Activated effector memory CD4-positive, alpha-beta T cell treated with Interleukin-2 at 50 U/mL for 16 hours (primary cell): ENCODE results near the gene TLR1.
"Not testable (repeated sequence)": the region's sequence is repeated elsewhere in the genome, so short reads cannot be mapped to it uniquely, and the experiment has no call there.

Source experiments
- DNase-seq: peaks from one replicate; pipeline ENCODE4 v3.0.0-alpha.2; 2020

The TLR1 gene, protein sequence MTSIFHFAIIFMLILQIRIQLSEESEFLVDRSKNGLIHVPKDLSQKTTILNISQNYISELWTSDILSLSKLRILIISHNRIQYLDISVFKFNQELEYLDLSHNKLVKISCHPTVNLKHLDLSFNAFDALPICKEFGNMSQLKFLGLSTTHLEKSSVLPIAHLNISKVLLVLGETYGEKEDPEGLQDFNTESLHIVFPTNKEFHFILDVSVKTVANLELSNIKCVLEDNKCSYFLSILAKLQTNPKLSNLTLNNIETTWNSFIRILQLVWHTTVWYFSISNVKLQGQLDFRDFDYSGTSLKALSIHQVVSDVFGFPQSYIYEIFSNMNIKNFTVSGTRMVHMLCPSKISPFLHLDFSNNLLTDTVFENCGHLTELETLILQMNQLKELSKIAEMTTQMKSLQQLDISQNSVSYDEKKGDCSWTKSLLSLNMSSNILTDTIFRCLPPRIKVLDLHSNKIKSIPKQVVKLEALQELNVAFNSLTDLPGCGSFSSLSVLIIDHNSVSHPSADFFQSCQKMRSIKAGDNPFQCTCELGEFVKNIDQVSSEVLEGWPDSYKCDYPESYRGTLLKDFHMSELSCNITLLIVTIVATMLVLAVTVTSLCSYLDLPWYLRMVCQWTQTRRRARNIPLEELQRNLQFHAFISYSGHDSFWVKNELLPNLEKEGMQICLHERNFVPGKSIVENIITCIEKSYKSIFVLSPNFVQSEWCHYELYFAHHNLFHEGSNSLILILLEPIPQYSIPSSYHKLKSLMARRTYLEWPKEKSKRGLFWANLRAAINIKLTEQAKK

DNA sequence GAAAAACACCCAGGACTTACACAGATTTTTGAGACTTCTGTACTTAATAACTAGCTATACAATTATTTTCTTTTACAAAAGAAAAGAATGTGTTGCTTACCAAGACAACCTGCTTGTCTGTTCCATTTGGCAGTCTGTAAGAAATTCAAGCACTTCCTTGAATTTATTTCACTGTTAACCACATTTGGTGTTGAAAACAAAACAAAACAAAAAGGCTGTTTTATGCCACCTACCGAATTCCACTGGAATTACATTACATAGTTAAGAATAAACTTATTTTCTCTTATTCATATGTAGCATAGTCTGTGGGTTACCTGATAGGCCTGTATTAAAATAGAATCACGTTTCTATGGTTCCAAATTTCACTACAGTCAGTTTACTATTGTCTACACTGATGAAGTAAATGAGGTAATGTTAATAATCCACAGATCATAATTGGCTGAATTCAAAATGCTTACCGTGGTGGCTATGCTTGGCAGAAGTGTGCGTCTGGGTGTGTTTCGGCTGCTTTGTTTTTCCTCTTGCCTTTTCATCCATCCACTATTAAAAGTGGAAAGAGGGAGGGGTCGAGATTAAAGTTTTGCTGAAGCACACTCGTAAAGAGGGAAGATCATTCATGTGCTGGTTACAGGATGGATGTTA is at the start of gene TLR1:
Gene TLR1, minus strand, starts transcription at position 138 of the 642 bp plus-strand sequence. CDS start 5,960 bp downstream, outside the sequence.
- DNase-seq: no peak

GRCh38 chr4:38846015-38846414 is 41.4 kb upstream of the TLR1 start:
- DNase-seq: no peak

- DNase-seq: no peak
These were observed 38.4 kb upstream of the TLR1 start for GRCh38 chr4:38842994-38843393.

DNA sequence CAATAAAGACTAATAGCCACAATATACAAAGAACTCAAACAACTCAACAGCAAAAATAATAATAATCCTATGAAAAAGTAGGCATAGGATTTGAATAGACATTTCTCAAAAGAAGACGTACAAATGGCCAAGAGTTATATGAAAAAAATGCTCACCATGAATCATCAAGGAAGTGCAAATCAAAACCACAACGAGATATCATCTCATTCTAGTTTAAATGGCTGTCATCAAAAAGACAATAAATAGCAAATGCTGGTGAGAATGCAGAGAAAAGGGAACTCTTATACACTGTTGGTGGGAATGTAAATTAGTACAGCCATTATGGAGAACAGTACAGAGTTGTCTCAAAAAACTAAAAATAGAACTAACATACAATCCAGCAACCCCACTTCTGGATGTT is 33.3 kb upstream of the TLR1 start:
- DNase-seq: no peak

DNA sequence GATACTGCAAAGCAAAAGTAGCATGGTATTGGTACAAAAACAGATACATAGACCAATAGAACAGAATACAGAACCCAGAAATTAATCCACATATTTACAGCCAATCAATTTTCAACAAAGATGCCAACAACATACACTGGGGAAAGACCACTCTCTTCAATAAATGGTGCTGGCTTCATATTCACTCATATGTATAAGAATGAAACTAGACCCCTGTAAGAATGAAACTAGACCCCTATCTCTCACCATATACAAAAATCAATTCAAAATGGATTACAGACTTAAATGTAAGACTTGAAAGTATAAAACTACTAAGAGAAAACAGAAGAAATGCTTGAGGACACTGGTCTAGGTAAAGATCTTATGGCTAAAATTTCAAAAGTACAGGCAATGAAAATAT is 32.7 kb upstream of the TLR1 start:
- no peak for DNase-seq

GRCh38 chr4:38834570-38834969 is 30.0 kb upstream of the TLR1 start:
- DNase-seq: no peak

GRCh38 chr4:38832624-38833528 is 28.3 kb upstream of the TLR1 start:
- no peak for DNase-seq

- no peak for DNase-seq
These were observed 27.6 kb upstream of the TLR1 start for GRCh38 chr4:38832206-38832605.

- DNase-seq: no peak
These were observed 27.1 kb upstream of the TLR1 start for GRCh38 chr4:38831653-38832052.

DNA sequence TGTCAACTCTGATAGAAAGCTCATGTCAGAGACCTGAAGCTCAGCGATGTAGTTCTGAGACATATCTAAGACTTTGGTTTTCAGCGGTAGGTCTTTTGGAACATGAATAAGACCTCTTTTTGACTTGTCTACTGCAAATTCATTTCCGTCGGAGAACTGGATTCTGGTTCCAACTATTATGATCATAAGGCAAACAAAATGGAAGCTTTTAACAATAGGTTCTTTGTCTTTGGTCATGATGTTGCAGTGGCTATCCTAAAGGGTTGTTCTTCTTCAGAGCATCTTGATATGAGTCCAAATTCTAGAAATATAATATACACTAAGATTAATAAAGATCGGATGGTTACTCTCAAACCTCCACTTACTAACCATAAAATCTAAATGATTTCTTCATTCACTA is 24.6 kb upstream of the TLR1 start:
- DNase-seq: no peak

DNA sequence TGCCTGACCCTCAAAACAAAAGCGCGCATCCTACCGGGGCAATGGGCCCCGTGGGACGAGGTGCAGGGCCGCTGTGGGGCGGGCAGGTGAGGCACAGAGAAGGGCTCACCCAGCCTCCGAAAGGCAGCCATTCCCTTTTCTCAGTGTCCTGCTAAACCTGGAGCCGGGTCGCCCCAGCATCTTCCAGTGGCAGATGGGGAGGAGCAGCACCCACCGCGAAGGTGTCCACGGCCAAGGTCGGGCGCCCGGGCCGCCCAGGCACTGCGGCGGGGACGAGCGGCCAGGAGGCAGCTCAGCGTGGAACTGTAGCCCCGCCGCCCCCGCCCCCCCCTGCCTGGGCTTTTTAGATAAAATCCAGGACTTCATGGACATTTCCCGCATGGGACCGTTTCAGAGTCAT is 19.2 kb upstream of the TLR1 start:
- DNase-seq: no peak

DNA sequence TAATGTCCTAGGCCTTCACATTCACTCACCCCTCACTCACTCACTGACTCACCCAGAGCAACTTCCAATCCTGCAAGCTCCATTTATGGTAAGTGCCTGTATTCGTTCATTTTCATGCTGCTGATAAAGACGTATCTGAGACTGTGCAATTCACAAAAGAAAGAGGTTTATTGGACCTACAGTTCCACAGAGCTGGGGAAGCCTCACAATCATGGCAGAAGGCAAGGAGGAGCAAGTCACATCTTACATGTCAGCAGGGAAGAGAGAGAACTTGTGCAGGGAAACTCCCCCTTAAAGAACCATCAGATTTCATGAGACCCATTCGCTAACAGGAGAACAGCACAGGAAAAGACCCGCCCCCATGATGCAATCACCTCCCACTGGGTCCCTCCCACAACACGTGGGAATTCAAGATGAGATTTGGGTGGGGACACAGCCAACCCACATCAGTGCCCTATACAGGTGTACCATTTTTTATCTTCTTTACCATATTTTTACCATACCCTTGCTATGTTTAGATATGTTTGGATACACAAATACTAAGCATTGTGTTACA is 18.2 kb upstream of the TLR1 start:
- DNase-seq: no peak

GRCh38 chr4:38821739-38822138 is 17.1 kb upstream of the TLR1 start:
- DNase-seq: no peak

DNA sequence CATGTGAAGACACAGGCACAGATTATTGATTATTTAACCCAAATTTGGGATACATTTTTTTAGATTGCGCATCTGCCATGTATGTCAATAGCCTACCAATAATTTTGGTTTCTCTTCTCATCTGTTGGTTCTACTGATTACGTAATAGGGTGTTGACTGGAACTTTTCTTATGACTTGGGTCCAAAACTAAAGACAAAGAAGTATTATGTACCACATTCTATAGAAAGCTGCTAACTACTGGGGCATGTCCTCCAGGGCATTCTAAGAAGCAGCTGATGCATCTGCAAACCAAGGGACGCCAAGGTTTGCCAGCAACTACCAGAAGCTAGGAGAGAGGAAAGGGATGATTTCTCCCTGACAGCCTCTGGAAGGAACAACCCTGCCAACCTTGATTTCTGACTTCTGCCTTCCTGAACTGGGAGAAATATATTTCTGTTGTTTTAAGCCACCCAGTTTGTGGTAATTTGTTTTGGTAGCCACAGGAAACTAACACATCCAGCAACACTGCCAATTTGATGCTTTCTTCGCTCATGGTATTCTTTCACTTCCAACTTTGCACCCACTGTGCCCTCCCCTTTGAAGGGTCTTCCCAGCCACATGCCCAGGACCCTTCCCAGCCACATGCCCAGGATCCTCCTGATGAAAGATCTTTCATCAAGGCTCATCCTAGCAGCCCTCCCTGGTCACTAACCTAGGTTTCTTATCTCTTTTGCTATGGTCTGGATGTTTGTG is 15.9 kb upstream of the TLR1 start:
- DNase-seq: no peak

- no peak for DNase-seq
These were observed 15.0 kb upstream of the TLR1 start for GRCh38 chr4:38819569-38819968.

DNA sequence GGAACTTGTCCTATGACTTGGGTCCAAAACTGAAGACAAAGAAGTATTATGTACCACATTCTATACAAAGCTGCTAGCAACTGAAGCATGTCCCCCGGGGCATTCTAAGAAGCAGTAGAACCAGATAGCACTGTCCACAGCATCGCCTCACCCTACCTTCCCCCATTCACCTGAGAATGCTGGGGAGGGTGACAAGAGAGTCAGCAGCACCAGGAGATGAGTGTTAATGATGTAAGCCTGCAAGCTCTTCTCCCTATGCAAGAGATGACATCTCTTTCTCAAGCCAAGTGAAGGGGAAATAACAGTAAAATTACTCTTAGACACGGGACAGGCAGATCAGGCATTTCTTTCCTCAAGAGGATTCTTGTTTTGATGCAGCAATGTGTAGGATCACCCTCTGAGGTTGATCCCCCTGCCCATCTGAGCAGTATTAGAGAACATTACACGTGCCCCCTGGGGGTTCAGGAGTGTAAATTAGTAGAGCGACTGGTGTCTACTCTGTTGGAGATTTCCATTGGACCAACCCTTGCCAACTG is 13.9 kb upstream of the TLR1 start:
- no peak for DNase-seq

DNA sequence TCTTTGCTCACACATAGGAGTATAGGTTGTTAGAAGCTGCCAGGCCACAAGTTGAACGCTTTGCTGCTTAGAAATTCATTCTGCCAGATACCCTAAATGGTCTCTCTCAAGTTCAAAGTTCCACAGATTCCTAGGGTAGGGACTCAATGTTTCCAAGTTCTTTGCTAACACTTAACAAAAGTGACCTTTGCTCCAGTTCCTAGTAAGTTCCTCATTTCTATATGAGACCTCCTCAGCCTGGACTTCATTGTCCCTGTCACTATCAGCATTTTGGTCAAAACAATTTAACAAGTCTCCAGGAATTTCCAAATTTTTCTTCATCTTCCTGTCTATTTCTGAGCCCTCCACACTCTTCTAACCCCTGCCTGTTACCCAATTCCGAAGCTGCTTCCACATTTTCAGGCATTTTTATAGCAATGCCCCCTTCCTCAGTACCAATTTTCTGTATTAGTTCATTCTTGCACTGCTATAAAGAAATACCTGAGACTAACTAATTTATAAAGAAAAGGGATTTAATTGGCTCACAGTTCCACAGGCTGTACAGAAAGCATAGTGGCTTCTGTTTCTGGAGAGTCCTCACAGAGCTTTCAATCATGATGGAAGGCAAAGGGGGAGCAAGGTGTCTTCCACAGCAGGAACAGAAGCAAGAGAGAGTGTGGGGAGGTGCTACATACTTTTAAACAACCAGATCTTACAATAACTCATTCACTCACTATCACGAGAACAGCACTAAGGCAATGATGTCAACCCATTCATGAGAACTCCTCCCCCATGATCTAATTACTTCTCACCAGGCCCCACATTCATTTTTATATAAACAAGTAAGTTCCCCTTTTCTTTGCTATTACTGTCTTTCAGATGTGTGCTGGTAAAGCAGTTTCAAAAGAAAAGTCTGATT is 11.5 kb upstream of the TLR1 start:
- DNase-seq: no peak

- DNase-seq: no peak
These were observed 9.8 kb upstream of the TLR1 start for GRCh38 chr4:38814386-38814785.

GRCh38 chr4:38811297-38811696 is 6.7 kb upstream of the TLR1 start:
- no peak for DNase-seq

DNA sequence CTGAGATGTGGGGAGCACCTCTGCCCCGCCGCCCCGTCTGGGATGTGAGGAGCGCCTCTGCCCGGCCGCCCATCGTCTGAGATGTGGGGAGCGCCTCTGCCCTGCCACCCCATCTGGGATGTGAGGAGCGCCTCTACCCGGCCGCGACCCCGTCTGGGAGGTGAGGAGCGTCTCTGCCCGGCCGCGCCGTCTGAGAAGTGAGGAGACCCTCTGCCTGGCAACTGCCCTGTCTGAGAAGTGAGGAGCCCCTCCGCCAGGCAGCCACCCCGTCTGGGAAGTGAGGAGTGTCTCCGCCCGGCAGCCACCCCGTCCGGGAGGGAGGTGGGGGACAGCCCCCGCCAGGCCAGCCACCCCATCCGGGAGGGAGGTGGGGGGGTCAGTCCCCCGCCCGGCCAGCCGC is 2.9 kb upstream of the TLR1 start:
- not testable (repeated sequence) for DNase-seq
